Testis (tissue), 3 donors: Measurements from ENCODE around the gene SMIM44. TPM values are rescaled to one million over a fixed set of nuclear protein-coding genes. Genes with fewer than 3 reads are reported as not detected.
A peak's percentile ranks its signal among the peaks of the same experiment; 100 is the strongest.

ENCODE experiments used
- DNase-seq: peaks from one replicate; pipeline ENCODE4 v3.0.0-alpha.2; 2019
- H3K27ac ChIP-seq, 2 donors: fragments of 200-600 bp; sonication (generic); one replicate each; pipeline ENCODE4 v1.5.1; 2019
- H3K27me3 ChIP-seq: fragments of 200-600 bp; sonication (generic); one replicate; pipeline ENCODE4 v1.5.1; 2019
- H3K36me3 ChIP-seq: fragments of 200-600 bp; sonication (generic); one replicate; pipeline ENCODE4 v1.5.1; 2017; ENCODE audit warnings: low read depth; ENCODE audit errors: missing control alignments
- H3K4me1 ChIP-seq: fragments of 200-600 bp; sonication (generic); one replicate; pipeline ENCODE4 v1.5.1; 2019
- H3K4me3 ChIP-seq, 2 donors: fragments of 200-600 bp; sonication (generic); one replicate each; pipeline ENCODE4 v1.5.1; 2017 to 2019
- H3K9me3 ChIP-seq: fragments of 200-600 bp; sonication (generic); one replicate; pipeline ENCODE4 v1.5.1; 2017
- CTCF ChIP-seq, 3 experiments: fragments of 450-650 bp in 2 of 3; fragments of 200-600 bp in 1 of 3; sonication (generic) in 1 of 3; IDR thresholded peaks; one replicate each; pipeline ENCODE4 v1.5.1; 2016 to 2019; ENCODE audit warnings: antibody characterized with exemption in 3 of 3, mild to moderate bottlenecking in 2 of 3, moderate library complexity in 1 of 3
- POLR2A ChIP-seq: fragments of 450-650 bp; IDR thresholded peaks from one replicate; pipeline ENCODE4 v1.6.1; 2017; ENCODE audit warnings: antibody characterized with exemption, mild to moderate bottlenecking, moderate library complexity
- WGBS, 2 donors: methylation state at CpG; one replicate each; pipeline ENCODE4 v1.1.5; 2018; 5-methylcytosine and 5-hydroxymethylcytosine counted together
- intact Hi-C: fragments of 100-400 bp; cut with DNase I; formaldehyde crosslinking; loops from one replicate; pipeline ENCODE4 v1.15.1; 2023; ENCODE audit warnings: low total_unique reads
- polyA plus RNA-seq: library from polyadenylated mRNA; stranded (reverse); fragments of 350-450 nt; fragmentation: Illumina TruSeq; extraction: RNeasy Lipid Tissue Mini Kit (QIAGEN cat#74804); gene quantifications from one replicate; pipeline ENCODE4 v1.2.3, GENCODE V29; 2014; ENCODE audit warnings: low read depth, low replicate concordance; ENCODE audit not compliant: insufficient read depth
- small RNA-seq, 2 donors: library from RNA; depleted of rRNA; stranded (forward); fragments of <200 nt; gene quantifications; one replicate each; pipeline ENCODE3, GENCODE V24; 2016
- total RNA-seq, 2 donors: library from RNA; depleted of rRNA; stranded (reverse); fragments of >200 nt; gene quantifications; one replicate each; pipeline ENCODE4 v1.2.3, GENCODE V29; 2016

Gene SMIM44
- total and polyA plus RNA-seq, 3 donors from 2014 or later = not detected

- H3K27ac ChIP-seq = peak overlapping the region; percentile 76 to 90
- peak overlapping the region in 1 of 2 donors; percentile 65 for H3K4me3 ChIP-seq
- intact Hi-C loops = loop anchor here (10.0 kb wide), 1 partner anchor 99 kb away; no protein-coding TSS in a partner anchor
- no peak for DNase-seq
- H3K36me3 ChIP-seq = no peaks in the 10 kb centered on the region
- H3K9me3 ChIP-seq = no peaks in the 10 kb centered on the region
- H3K27me3 ChIP-seq = no peaks in the 10 kb centered on the region
- WGBS, 2 donors = 81 to 86% methylated on average over 8 to 11 of the region's 11 CpGs
- H3K4me1 ChIP-seq = peaks cover 33% of the 10 kb centered on the region
- TF ChIP-seq POLR2A = no peak
- no peak for TF ChIP-seq CTCF (IDR thresholded peaks at IDR 0.05)
Measured at GRCh38 chr19:3433805-3434540, 49.3 kb downstream of the SMIM44 start.

- Histone ChIP-seq H3K27ac (peak overlapping the region in 1 of 2 donors; percentile 90), H3K27me3 (no peaks in the 10 kb centered on the region), H3K4me3 (no peak overlapping the region), H3K9me3 (no peaks in the 10 kb centered on the region), H3K36me3 (no peaks in the 10 kb centered on the region), H3K4me1 (peaks cover 39% of the 10 kb centered on the region)
- DNase-seq = no peak
- TF ChIP-seq CTCF (IDR thresholded peaks at IDR 0.05) = no peak
- no peak for TF ChIP-seq POLR2A
- 79 to 92% methylated on average over 6 to 12 of the region's 12 CpGs for WGBS, 2 donors
- intact Hi-C loops = loop anchor here (10.0 kb wide), 1 partner anchor 99 kb away; no protein-coding TSS in a partner anchor
Measured at GRCh38 chr19:3433313-3433712, 49.9 kb downstream of the SMIM44 start.

Small RNAs within 50 kb of the gene (small RNA-seq; reads per million reads assigned to genes)
- 0 reads per million in 2 donors for gene RF00212

Other genes starting within 250 kb of the SMIM44 start
- 100 to 1,000 TPM; 113 to 127 TPM for gene NFIC, start 116.9 kb downstream of the SMIM44 start, total RNA-seq
- 56.5 TPM for gene NFIC, start 116.9 kb downstream of the SMIM44 start, polyA plus RNA-seq
- 1 to 10 TPM; 1.3 to 3.1 TPM for gene SMIM24, start 2.9 kb downstream of the SMIM44 start, total RNA-seq
- gene SMIM24, start 2.9 kb downstream of the SMIM44 start, polyA plus RNA-seq = 10.1 TPM
- gene DOHH, start 17.2 kb upstream of the SMIM44 start, total RNA-seq = 10 to 100 TPM; 23.5 to 29.1 TPM
- gene DOHH, start 17.2 kb upstream of the SMIM44 start, polyA plus RNA-seq = 10.7 TPM
- gene FZR1, start 22.9 kb upstream of the SMIM44 start, total RNA-seq = 10 to 100 TPM; 91.2 to 95.1 TPM
- 123 TPM for gene FZR1, start 22.9 kb upstream of the SMIM44 start, polyA plus RNA-seq
- 10 to 100 TPM; 35.8 to 55.9 TPM for gene TEKTIP1, start 55.7 kb upstream of the SMIM44 start, total RNA-seq
- 68.2 TPM for gene TEKTIP1, start 55.7 kb upstream of the SMIM44 start, polyA plus RNA-seq
- gene MFSD12, start 74.1 kb upstream of the SMIM44 start, total RNA-seq = 10 to 100 TPM; 83.9 to 95.1 TPM
- 32.8 TPM for gene MFSD12, start 74.1 kb upstream of the SMIM44 start, polyA plus RNA-seq
- gene HMG20B, start 89.5 kb upstream of the SMIM44 start, total RNA-seq = 100 to 1,000 TPM; 108 to 129 TPM
- gene HMG20B, start 89.5 kb upstream of the SMIM44 start, polyA plus RNA-seq = 66.2 TPM
- under 1 TPM; 0.50 to 0.87 TPM for gene GIPC3, start 102.0 kb upstream of the SMIM44 start, total RNA-seq
- 1.5 TPM for gene GIPC3, start 102.0 kb upstream of the SMIM44 start, polyA plus RNA-seq
- gene TBXA2R, start 123.4 kb upstream of the SMIM44 start, total RNA-seq = 1 to 10 TPM; 1.3 to 3.2 TPM
- gene TBXA2R, start 123.4 kb upstream of the SMIM44 start, polyA plus RNA-seq = 1.8 TPM
- gene CACTIN, start 143.3 kb upstream of the SMIM44 start, total RNA-seq = 10 to 100 TPM; 52.8 to 57.5 TPM
- gene CACTIN, start 143.3 kb upstream of the SMIM44 start, polyA plus RNA-seq = 26.9 TPM
- 10 to 100 TPM; 80.2 to 87.0 TPM for gene PIP5K1C, start 217.0 kb upstream of the SMIM44 start, total RNA-seq
- 99.1 TPM for gene PIP5K1C, start 217.0 kb upstream of the SMIM44 start, polyA plus RNA-seq
- 10 to 100 TPM; 37.2 to 81.1 TPM for gene TJP3, start 224.9 kb upstream of the SMIM44 start, total RNA-seq
- 125 TPM for gene TJP3, start 224.9 kb upstream of the SMIM44 start, polyA plus RNA-seq